ENCODE data around the gene TMEM167B.

The TMEM167B gene

GRCh38 chr1:109090196-109091077, at the start of gene TMEM167B:
TMEM167B (plus strand) TSS chr1:109090764; CDS start chr1:109090873, 109 bp downstream.
- peaks cover 5% of the 10 kb centered on the region for H3K27me3 Mint-ChIP-seq (ENCODE audit: low read depth, poor library complexity)
- peak within 1 kb of the TSS; percentile 91 for H3K4me3 Mint-ChIP-seq
- H3K9me3 Mint-ChIP-seq, result peaks cover 17% of the 10 kb centered on the region
- peaks cover 32% of the 10 kb centered on the region for H3K36me3 Mint-ChIP-seq (ENCODE audit: low read depth)
- no peak for TF ChIP-seq CTCF (IDR thresholded peaks at IDR 0.05)
- H3K27ac Mint-ChIP-seq, result peak within 1 kb of the TSS; percentile 94
- peak; percentile 81 for DNase-seq
- H3K4me1 Mint-ChIP-seq, result peaks cover 28% of the 10 kb centered on the region

GRCh38 chr1:109040989-109041620, 49.5 kb upstream of the TMEM167B start:
- Mint-ChIP-seq H3K36me3 (ENCODE audit: low read depth) (no peaks in the 10 kb centered on the region), H3K27me3 (ENCODE audit: low read depth, poor library complexity) (peaks cover 12% of the 10 kb centered on the region), H3K4me3 (peak overlapping the region; percentile 93), H3K9me3 (no peaks in the 10 kb centered on the region), H3K4me1 (peaks cover 16% of the 10 kb centered on the region), H3K27ac (no peak overlapping the region)
- DNase-seq, result peak; percentile 47
- TF ChIP-seq CTCF (IDR thresholded peaks at IDR 0.05), result no peak

GRCh38 chr1:109041621-109042468, 48.7 kb upstream of the TMEM167B start, which contains the start of gene WDR47:
WDR47 (minus strand) TSS chr1:109042102; CDS start chr1:109023512, 18,590 bp downstream.
- H3K27ac Mint-ChIP-seq, result peak within 1 kb of the TSS; percentile 72
- H3K4me1 Mint-ChIP-seq, result peaks cover 16% of the 10 kb centered on the region
- DNase-seq, result peak; percentile 90
- peaks cover 17% of the 10 kb centered on the region for H3K27me3 Mint-ChIP-seq (ENCODE audit: low read depth, poor library complexity)
- H3K9me3 Mint-ChIP-seq, result no peaks in the 10 kb centered on the region
- no peaks in the 10 kb centered on the region for H3K36me3 Mint-ChIP-seq (ENCODE audit: low read depth)
- H3K4me3 Mint-ChIP-seq, result peak within 1 kb of the TSS; percentile 93
- no peak for TF ChIP-seq CTCF (IDR thresholded peaks at IDR 0.05)

GRCh38 chr1:109045595-109045994, 45.0 kb upstream of the TMEM167B start:
- Mint-ChIP-seq H3K9me3 (no peaks in the 10 kb centered on the region), H3K4me3 (no peak overlapping the region), H3K36me3 (ENCODE audit: low read depth) (no peaks in the 10 kb centered on the region)

GRCh38 chr1:109046671-109047070, 43.9 kb upstream of the TMEM167B start:
- Mint-ChIP-seq H3K4me3 (no peak overlapping the region), H3K36me3 (ENCODE audit: low read depth) (no peaks in the 10 kb centered on the region), H3K4me1 (peaks cover 4% of the 10 kb centered on the region), H3K27ac (no peak overlapping the region), H3K9me3 (no peaks in the 10 kb centered on the region), H3K27me3 (ENCODE audit: low read depth, poor library complexity) (peaks cover 43% of the 10 kb centered on the region)
- no peak for DNase-seq
- TF ChIP-seq CTCF (IDR thresholded peaks at IDR 0.05), result no peak

More at GRCh38 chr1:109045595-109045994, 45.0 kb upstream of the TMEM167B start:
- Mint-ChIP-seq H3K4me1 (peaks cover 10% of the 10 kb centered on the region), H3K27ac (no peak overlapping the region), H3K27me3 (ENCODE audit: low read depth, poor library complexity) (peaks cover 39% of the 10 kb centered on the region)
- no peak for TF ChIP-seq CTCF (IDR thresholded peaks at IDR 0.05)
- DNase-seq, result no peak

All from nephron progenitor cell (in vitro differentiated cells).